GM12891 (cell line): Measurements from ENCODE around the gene TMPRSS5.

ENCODE experiments used
- POLR2A ChIP-seq: IDR thresholded peaks from 2 replicates; pipeline ENCODE4 v1.6.1; 2011; ENCODE audit warnings: low read depth, low read length, control low read depth
- POLR2AphosphoS5 ChIP-seq: IDR thresholded peaks from 2 replicates; pipeline ENCODE4 v1.6.1; 2011; ENCODE audit warnings: low read depth, low read length, control low read depth
- SPI1 ChIP-seq: IDR thresholded peaks from 2 replicates; pipeline ENCODE4 v1.6.1; 2011; ENCODE audit warnings: low read depth, low read length, control low read depth
- TAF1 ChIP-seq: IDR thresholded peaks from 2 replicates; pipeline ENCODE4 v1.6.1; 2011; ENCODE audit warnings: low read depth, low read length, control low read depth

DNA sequence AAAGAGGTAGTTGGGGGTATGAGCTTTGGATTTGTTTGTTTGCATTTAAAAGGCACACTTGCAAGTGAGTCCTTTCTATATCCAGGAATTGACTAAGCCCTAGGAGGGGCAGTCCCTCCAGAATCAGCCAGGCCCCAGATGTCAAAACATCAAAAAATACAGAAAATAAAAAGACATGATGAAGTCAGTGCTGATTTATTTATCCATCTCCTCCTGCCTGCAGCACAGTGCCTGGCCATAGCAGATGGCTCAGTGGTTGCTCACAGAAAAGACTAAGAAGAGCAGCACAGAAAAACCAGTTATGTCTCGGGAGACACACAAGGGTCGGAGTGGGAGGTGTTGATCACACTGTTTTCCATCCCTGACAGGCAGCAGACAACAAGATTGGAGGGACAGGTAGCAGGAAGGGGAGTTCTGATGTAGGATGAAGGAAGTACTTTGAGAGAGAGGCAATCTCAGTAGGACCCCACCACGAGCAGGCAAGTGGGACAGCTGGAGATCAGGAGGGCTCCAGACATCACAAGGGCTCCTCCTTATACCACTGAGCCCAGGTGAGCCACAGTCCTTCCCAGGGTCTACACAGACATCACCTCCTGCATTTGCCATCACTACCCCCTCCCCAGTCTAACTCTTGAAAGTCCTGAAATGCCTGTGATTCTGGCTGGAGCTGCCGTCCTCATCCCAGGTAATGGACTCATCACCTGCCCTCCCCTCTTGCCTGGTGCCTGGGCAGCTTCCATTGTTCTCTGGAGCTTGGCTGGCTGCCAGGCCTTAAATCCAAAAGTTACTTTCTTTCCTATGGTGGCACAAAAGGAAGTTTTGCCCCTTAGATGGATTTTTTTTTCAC, 32.3 kb downstream of the TMPRSS5 start:
- TF ChIP-seq POLR2A (no peak), POLR2AphosphoS5 (no peak), TAF1 (no peak), SPI1 (no peak)
